ENCODE data around the gene MRGPRD. TPM values are rescaled to one million over a fixed set of nuclear protein-coding genes. Genes with fewer than 3 reads are reported as not detected.

The MRGPRD gene
- total RNA-seq, 1 donor: not detected

- no peak for DNase-seq (ENCODE audit: low read depth)
- no peak for TF ChIP-seq CTCF (IDR thresholded peaks at IDR 0.05; ENCODE audit: insufficient read depth, low read length)
- H3K4me3 ChIP-seq (ENCODE audit: low read depth, low read length): no peak overlapping the region
Measured at GRCh38 chr11:68932358-68932757, 48.4 kb downstream of the MRGPRD start.

GRCh38 chr11:68931911-68932310 lies 48.9 kb downstream of the MRGPRD start:
- DNase-seq (ENCODE audit: low read depth): no peak
- H3K4me3 ChIP-seq (ENCODE audit: low read depth, low read length): no peak overlapping the region
- TF ChIP-seq CTCF (IDR thresholded peaks at IDR 0.05; ENCODE audit: insufficient read depth, low read length): no peak

GRCh38 chr11:68930991-68931855 lies 49.6 kb downstream of the MRGPRD start:
- DNase-seq (ENCODE audit: low read depth): no peak
- H3K4me3 ChIP-seq (ENCODE audit: low read depth, low read length): no peak overlapping the region
- no peak for TF ChIP-seq CTCF (IDR thresholded peaks at IDR 0.05; ENCODE audit: insufficient read depth, low read length)

Other genes with a start within 250 kb of the MRGPRD start
- 1.2 TPM in 1 of 2 replicates, not detected in the other for gene TESMIN, start 229.5 kb downstream of the MRGPRD start, total RNA-seq (ENCODE audit: low replicate concordance)
- gene CPT1A, start 139.1 kb downstream of the MRGPRD start, total RNA-seq (ENCODE audit: low replicate concordance): 16.6 and 45.6 TPM in 2 replicates
- 57.8 and 62.9 TPM in 2 replicates for gene MRPL21, start 77.2 kb downstream of the MRGPRD start, total RNA-seq (ENCODE audit: low replicate concordance)
- 10.8 and 11.0 TPM in 2 replicates for gene IGHMBP2, start 77.1 kb downstream of the MRGPRD start, total RNA-seq (ENCODE audit: low replicate concordance)
- 34.3 and 41.8 TPM in 2 replicates for gene MRGPRF, start 32.3 kb upstream of the MRGPRD start, total RNA-seq (ENCODE audit: low replicate concordance)
- 10.3 and 11.1 TPM in 2 replicates for gene TPCN2, start 67.9 kb upstream of the MRGPRD start, total RNA-seq (ENCODE audit: low replicate concordance)
- 0.09 and 0.33 TPM in 2 replicates for gene SMIM38, start 174.9 kb upstream of the MRGPRD start, total RNA-seq (ENCODE audit: low replicate concordance)

Measured in fibroblast of the aortic adventitia (primary cell).